HUES48 (cell line): ENCODE results near the gene PRKAR1A.
"Not testable (repeated sequence)": the region's sequence is repeated elsewhere in the genome, so short reads cannot be mapped to it uniquely, and the experiment has no call there.

Experiments
- H3K27ac ChIP-seq: one replicate; pipeline ENCODE4 v1.7.0; 2013; ENCODE audit warnings: low read depth, low read length, inconsistent platforms
- H3K27me3 ChIP-seq: 2 replicates; pipeline ENCODE4 v1.6.1; 2013; ENCODE audit warnings: mild to moderate bottlenecking, low read length; ENCODE audit not compliant: control insufficient read depth, insufficient read depth
- H3K36me3 ChIP-seq: 2 replicates; pipeline ENCODE4 v1.6.1; 2013; ENCODE audit warnings: low read length; ENCODE audit not compliant: control insufficient read depth, insufficient read depth
- H3K4me1 ChIP-seq: 2 replicates; pipeline ENCODE4 v1.6.1; 2013; ENCODE audit warnings: mild to moderate bottlenecking, low read length; ENCODE audit not compliant: control insufficient read depth, insufficient read depth
- H3K4me3 ChIP-seq: 2 replicates; pipeline ENCODE4 v1.5.1; 2013; ENCODE audit warnings: mild to moderate bottlenecking, low read depth, low read length
- H3K9ac ChIP-seq: 2 replicates; pipeline ENCODE4 v1.6.1; 2013; ENCODE audit warnings: mild to moderate bottlenecking, low read depth, low read length, moderate library complexity
- H3K9me3 ChIP-seq: 2 replicates; pipeline ENCODE4 v1.6.1; 2013; ENCODE audit warnings: low read length; ENCODE audit not compliant: control insufficient read depth, insufficient read depth

Gene PRKAR1A

DNA sequence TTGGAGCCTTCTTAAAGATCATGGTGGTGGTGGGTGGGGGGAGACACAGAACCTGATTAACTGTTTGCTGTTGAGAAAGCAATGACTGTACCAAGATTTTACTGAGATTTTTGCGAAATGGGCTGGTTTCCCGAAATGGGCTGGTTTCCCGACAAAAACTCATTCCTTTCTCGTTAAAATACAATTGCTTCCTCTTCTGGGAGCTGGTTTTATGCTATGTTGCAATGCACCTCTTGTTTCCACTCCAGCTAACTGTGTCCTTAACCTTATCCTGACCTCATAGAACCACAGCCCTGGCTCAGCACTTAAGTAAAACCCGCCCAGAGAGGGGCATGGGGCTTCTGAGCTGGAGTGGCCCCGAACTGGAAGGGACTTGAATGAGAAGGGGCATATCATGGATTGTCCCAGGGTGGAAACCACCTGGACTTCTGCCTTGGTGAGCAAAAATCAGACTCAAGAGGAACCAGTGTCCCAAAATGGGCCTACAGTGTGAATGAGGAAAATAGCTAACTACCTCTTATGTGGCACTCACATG is 68.1 kb downstream of the PRKAR1A start:
- Histone ChIP-seq H3K4me1 (no peaks in the 10 kb centered on the region; the same call in 1 of the 2 replicates), H3K27ac (no peak overlapping the region), H3K36me3 (no peaks in the 10 kb centered on the region), H3K9ac (no peak overlapping the region), H3K9me3 (no peaks in the 10 kb centered on the region), H3K4me3 (no peak overlapping the region), H3K27me3 (no peaks in the 10 kb centered on the region)

DNA sequence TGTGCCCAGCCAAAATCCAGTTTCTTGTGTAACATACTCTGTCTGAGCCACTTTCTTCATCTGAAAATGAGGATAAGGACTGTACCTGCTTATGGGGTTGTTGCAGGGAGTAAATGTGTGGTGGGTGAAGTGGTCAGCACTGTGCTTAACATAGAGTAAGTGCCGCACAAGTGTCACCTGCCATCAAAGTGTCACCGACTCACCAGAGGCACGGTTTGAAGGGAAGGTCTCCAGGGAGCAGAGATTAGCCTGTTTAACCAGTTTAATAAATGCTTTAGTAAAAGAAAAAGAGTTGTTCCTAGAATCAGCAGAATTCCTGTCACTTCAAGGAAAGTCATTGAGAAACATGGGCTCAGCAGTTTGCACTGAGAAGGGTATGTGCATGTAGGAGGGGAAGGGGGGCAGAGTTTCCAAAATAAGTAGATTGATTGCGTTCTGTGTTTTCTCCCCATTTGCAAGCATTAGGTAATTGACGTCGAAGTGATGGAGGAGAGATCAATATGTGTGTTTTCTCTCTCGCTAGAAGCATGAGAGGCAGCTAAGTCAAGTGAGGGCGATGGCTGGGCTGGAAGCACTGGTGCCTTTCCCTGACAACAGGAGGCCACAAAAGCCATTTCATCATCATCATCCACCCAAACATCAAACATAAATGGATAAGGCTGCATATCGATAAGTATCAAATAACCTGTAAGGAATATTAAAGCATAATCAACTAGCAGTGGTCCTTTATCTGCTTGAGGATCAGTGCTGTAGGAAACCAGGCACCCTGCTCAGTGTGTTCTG is 69.8 kb downstream of the PRKAR1A start:
- Histone ChIP-seq H3K9ac (no peak overlapping the region), H3K36me3 (no peaks in the 10 kb centered on the region), H3K9me3 (no peaks in the 10 kb centered on the region), H3K4me1 (no peaks in the 10 kb centered on the region; the same call in 1 of the 2 replicates), H3K4me3 (no peak overlapping the region), H3K27me3 (no peaks in the 10 kb centered on the region), H3K27ac (no peak overlapping the region)

DNA sequence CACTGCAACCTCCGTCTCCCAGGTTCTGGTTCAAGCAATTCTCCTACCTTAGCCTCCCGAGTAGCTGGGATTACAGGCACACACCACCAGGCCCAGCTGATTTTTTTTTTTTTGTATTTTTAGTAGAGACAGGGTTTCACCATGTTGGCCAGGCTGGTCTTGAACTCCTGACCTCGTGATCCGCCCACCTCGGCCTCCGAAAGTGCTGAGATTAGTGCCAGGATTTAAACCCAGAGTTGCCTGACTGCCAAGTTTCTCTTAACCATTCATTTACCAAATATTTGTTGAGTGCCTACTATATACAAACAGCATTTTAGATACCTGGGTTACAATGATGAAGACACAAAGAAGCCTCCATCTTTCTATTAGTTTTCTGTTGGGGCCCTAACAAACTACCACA is 70.6 kb downstream of the PRKAR1A start:
- not testable (repeated sequence) for H3K9ac ChIP-seq, H3K27ac ChIP-seq, H3K9me3 ChIP-seq, H3K4me1 ChIP-seq, H3K27me3 ChIP-seq, H3K4me3 ChIP-seq, H3K36me3 ChIP-seq

DNA sequence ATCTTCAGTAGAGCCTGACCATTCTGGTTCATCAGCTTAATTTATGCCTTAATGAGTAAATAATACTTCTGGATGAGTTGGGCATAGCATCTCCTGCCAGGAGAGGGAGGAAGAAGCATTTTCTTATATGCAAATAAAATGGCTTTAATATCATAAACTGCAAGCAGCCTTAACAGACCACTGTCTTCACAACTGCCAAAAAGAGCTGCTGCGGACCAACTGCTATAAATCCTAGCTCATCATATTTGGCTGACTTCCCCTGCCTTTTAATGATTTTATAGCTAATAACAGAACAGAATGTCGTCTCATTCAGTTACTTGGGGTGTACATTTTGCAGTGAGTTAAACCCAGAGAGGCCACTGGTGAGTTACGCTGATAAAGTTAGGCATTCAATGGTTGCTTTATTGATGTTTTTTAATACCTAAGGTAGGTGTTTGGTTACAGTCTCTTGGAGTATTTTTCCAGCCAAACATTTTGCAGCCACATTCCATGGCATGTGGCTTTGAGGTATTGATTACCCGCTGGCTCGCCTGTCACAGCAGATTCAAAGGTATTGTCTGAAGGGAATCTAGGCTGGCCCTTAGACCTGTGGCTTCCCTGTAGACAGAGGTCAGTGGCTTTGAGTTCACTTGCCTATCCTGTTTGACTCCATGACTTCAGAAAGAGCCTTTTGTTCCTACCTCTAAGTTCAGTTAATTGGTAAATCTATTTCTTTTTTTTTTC is 72.5 kb downstream of the PRKAR1A start:
- no peak overlapping the region for H3K9ac ChIP-seq
- no peak overlapping the region for H3K4me3 ChIP-seq
- no peak overlapping the region for H3K27ac ChIP-seq
- no peaks in the 10 kb centered on the region; the same call in 1 of the 2 replicates for H3K9me3 ChIP-seq
- H3K27me3 ChIP-seq, result no peaks in the 10 kb centered on the region
- H3K36me3 ChIP-seq, result peaks cover 6% of the 10 kb centered on the region
- no peaks in the 10 kb centered on the region; the same call in 1 of the 2 replicates for H3K4me1 ChIP-seq

DNA sequence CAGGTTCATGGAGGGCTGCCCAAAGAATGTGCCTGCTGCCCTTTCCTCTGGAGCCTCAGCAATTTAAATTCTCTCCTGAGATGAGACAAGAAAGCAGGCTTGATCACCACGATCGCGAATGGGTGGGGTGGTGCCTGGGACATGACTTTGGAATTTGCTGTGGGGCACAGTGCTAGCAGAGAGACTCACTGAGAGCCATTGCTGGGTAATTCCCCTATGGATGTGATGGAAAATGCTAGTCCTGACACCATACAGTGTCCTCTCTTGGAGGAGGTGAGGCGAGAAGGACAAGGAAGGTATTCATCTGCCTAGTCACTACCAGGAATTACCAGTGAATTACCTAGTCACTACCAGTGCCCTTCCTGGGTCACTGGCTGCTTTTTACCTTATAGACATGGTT is 73.4 kb downstream of the PRKAR1A start:
- no peaks in the 10 kb centered on the region; the same call in 1 of the 2 replicates for H3K9me3 ChIP-seq
- no peak overlapping the region for H3K27ac ChIP-seq
- no peak overlapping the region for H3K4me3 ChIP-seq
- no peaks in the 10 kb centered on the region for H3K4me1 ChIP-seq
- no peaks in the 10 kb centered on the region for H3K27me3 ChIP-seq
- H3K9ac ChIP-seq, result no peak overlapping the region
- H3K36me3 ChIP-seq, result peaks cover 6% of the 10 kb centered on the region

DNA sequence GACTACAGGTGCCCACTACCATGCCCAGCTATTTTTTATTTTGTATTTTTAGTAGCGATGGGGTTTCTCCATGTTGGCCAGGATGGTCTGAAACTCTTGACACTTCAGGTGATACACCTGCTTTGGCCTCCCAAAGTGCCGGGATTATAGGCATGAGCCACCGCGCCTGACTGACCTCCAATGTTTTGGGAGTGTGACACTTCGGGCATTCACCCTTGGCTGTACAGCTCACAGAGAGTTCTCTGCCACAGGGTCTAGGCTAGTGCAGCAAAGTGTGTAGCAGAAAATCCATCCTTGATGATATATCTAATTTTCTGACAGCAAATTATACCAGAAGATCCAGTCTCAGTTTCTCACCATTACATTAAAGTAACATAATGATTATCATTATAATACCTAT is 74.8 kb downstream of the PRKAR1A start:
- Histone ChIP-seq H3K9me3 (no peaks in the 10 kb centered on the region; the same call in 1 of the 2 replicates), H3K36me3 (peaks cover 6% of the 10 kb centered on the region), H3K9ac (no peak overlapping the region), H3K4me1 (no peaks in the 10 kb centered on the region), H3K27ac (no peak overlapping the region), H3K27me3 (no peaks in the 10 kb centered on the region), H3K4me3 (no peak overlapping the region)

DNA sequence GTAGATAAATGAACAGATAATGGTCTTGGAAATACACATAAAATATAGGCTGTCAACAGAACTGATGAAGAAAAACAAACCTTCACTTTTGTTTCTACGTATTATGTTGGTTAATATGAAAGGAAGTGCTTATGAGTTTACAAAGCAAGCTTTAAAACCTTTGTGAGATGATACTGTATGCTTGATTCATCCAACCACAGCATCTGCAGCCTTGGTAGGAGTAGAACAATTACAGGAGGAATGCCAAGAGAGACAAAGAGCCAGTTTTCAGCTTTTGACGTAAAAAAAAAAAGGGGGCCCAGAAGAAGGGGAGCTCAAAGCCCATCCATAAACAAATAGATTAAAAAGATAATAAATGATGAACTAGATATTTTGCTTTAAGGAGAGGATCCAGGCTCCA is 75.6 kb downstream of the PRKAR1A start:
- no peaks in the 10 kb centered on the region for H3K4me1 ChIP-seq
- no peaks in the 10 kb centered on the region for H3K27me3 ChIP-seq
- H3K27ac ChIP-seq, result no peak overlapping the region
- H3K9me3 ChIP-seq, result no peaks in the 10 kb centered on the region; the same call in 1 of the 2 replicates
- H3K9ac ChIP-seq, result no peak overlapping the region
- peaks cover 6% of the 10 kb centered on the region for H3K36me3 ChIP-seq
- H3K4me3 ChIP-seq, result no peak overlapping the region

DNA sequence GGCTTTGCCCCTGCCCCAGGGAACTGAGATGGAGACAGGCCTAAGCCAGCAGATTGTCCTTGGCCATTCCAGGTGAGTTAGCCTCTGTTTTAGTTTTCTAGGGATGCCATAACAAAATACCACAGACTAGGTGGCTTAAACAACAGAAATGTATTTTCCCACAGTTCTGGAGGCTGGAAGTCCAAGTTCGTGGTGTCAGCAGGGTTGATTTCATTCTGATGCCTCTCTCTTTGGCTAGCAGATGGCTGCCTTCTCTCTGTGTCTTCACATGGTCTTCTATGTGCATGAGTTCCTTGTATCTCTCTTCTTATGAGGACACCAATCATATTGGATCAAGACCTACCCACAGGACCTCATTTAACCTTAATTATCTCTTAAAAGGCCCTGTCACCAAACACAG is 76.1 kb downstream of the PRKAR1A start:
- no peaks in the 10 kb centered on the region for H3K27me3 ChIP-seq
- H3K36me3 ChIP-seq, result peaks cover 6% of the 10 kb centered on the region
- no peaks in the 10 kb centered on the region for H3K4me1 ChIP-seq
- no peak overlapping the region for H3K9ac ChIP-seq
- H3K4me3 ChIP-seq, result no peak overlapping the region
- H3K9me3 ChIP-seq, result no peaks in the 10 kb centered on the region; the same call in 1 of the 2 replicates
- H3K27ac ChIP-seq, result no peak overlapping the region

DNA sequence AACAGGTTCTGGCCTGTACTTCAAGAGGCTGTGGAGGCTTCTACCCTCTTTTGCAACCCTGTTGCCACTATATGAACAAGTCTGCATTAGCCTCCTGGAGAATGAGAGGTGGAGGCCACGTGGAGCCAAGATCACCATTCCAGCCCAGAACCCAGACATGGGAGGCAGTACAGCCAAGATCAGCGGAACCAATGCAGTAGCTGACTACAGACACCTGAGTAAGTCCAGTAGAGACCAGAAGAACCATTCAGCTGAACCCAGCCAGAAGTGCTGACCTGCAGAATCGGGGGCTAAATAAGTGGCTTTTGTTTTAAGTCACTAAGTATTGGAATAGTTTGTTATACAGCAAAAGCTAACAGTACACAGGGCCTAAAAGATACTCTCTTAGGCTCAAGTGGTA is 76.9 kb downstream of the PRKAR1A start:
- no peaks in the 10 kb centered on the region for H3K4me1 ChIP-seq
- no peaks in the 10 kb centered on the region for H3K27me3 ChIP-seq
- no peak overlapping the region for H3K4me3 ChIP-seq
- peaks cover 6% of the 10 kb centered on the region for H3K36me3 ChIP-seq
- no peak overlapping the region for H3K9ac ChIP-seq
- H3K27ac ChIP-seq, result no peak overlapping the region
- H3K9me3 ChIP-seq, result no peaks in the 10 kb centered on the region; the same call in 1 of the 2 replicates

DNA sequence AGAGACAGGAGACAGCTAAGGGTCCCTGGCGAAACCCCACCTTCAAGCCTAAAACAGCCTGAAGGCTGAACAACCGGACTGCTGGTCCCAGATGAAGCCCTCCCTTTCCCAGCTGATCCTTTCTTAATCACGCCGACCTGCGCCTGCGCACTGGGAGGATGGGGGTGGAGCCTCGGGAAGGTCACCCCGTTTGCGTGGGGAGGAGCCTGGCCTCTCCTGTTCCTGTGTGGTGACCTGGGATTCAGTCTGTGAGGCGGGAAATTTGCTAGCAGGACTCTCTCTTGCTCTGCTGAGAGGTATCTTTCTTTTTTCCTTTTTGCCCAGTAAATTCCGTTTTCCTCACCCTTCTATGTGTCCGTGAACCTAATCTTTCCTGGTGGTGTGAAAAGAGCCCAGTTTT is 79.4 kb downstream of the PRKAR1A start:
- no peak overlapping the region for H3K9ac ChIP-seq
- no peaks in the 10 kb centered on the region for H3K27me3 ChIP-seq
- no peaks in the 10 kb centered on the region; the same call in 1 of the 2 replicates for H3K9me3 ChIP-seq
- no peak overlapping the region for H3K27ac ChIP-seq
- no peaks in the 10 kb centered on the region for H3K4me1 ChIP-seq
- peaks cover 8% of the 10 kb centered on the region for H3K36me3 ChIP-seq
- no peak overlapping the region for H3K4me3 ChIP-seq

DNA sequence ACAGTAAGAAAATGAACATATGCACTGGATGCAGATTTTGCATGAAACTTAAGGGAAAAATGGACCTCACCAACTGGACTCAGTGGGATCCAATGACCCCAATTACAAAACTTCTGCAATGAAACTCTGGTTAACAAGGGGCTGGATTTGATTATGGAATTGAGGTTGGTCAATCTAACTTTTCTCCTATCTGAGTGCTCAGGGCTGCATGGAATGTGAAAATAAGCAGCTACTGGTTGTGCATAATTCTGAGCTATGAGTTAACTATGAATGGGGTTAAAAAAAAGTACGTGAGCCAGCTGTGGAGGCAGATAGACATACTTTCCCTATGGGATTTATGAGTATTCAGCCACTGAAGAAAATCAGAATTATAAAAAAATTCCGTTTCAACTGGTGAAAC is 79.8 kb downstream of the PRKAR1A start:
- H3K27ac ChIP-seq, result no peak overlapping the region
- no peak overlapping the region for H3K9ac ChIP-seq
- H3K4me1 ChIP-seq, result no peaks in the 10 kb centered on the region
- H3K36me3 ChIP-seq, result peaks cover 12% of the 10 kb centered on the region
- no peak overlapping the region for H3K4me3 ChIP-seq
- no peaks in the 10 kb centered on the region; the same call in 1 of the 2 replicates for H3K9me3 ChIP-seq
- no peaks in the 10 kb centered on the region for H3K27me3 ChIP-seq
